Measurements from ENCODE around the gene AGPAT1. TPM values are rescaled to one million over a fixed set of nuclear protein-coding genes. Genes with fewer than 3 reads are reported as not detected.

AGPAT1 gene
- total and polyA plus RNA-seq, 2 of the 8 experiments (the other 6 are each of a cell fraction or from before 2014, with no cell fraction given) = 96.0 to 222 TPM

DNA sequence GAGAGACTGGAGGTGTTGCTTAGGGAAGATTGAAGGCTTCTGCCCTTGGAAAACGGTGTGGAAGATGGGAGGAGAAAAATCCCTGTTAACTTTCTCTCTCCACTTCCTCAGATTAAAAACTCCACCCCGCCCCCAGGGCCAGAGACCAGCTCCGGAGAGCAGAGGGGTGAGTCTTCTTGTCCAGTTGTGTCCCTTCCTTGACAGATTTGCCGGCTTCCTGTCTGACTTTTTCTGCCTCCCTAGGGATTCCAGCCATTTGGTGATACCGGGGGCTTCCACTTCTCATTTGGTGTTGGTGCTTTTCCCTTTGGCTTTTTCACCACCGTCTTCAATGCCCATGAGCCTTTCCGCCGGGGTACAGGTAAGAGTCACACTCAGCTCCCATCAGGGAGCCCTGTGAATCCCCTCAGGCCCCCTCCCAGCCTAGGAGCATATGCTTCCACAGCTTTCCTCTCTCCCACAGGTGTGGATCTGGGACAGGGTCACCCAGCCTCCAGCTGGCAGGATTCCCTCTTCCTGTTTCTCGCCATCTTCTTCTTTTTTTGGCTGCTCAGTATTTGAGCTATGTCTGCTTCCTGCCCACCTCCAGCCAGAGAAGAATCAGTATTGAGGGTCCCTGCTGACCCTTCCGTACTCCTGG lies 4.0 kb upstream of the AGPAT1 start:
- Histone ChIP-seq H3K9ac (replicated peaks in 1 of 4; ENCODE audit: extremely low read depth in 1 of 4, low read depth in 3 of 4, low read length in 3 of 4) (peak overlapping the region in 1 of 4 experiments; percentile 87; a peak in 1 of 7 replicates), H2AK5ac (ENCODE audit: low read depth, low read length) (no peak overlapping the region), H3K36me3 (ENCODE audit: control insufficient read depth in 2 of 4, insufficient read depth in 4 of 4, low read length in 3 of 4) (peaks cover 4 to 27% (median 19%) of the 10 kb centered on the region in 4 experiments; a peak in 7 of 8 replicates), H3K4me1 (replicated peaks in 1 of 4; ENCODE audit: control insufficient read depth in 3 of 4, insufficient read depth in 4 of 4, low read length in 3 of 4) (peaks cover under 1 to 13% (median 5%) of the 10 kb centered on the region in 4 experiments; a peak in 6 of 7 replicates), H2BK15ac (ENCODE audit: low read length) (no peak overlapping the region), H3K27ac (ENCODE audit: low read depth, low read length) (no peak overlapping the region), H3K14ac (ENCODE audit: insufficient read length) (no peak overlapping the region), H3K23me2 (ENCODE audit: low read depth, low read length) (peaks cover 26% of the 10 kb centered on the region), H3K79me1 (ENCODE audit: low read depth, low read length) (peaks cover 6% of the 10 kb centered on the region; the same call in 1 of the 2 replicates), H3K9me3 (ENCODE audit: insufficient read depth in 2 of 2, low read depth in 1 of 2, low read length in 1 of 2) (no peaks in the 10 kb centered on the region), H3K4ac (replicated peaks; ENCODE audit: insufficient read length, low read depth, low read length) (no peak overlapping the region), H4K8ac (ENCODE audit: extremely low read depth, insufficient read depth, low read length) (no peak overlapping the region), H2BK120ac (replicated peaks; ENCODE audit: low read depth, low read length) (no peak overlapping the region), H3K4me2 (ENCODE audit: insufficient read depth in 1 of 2, low read depth in 2 of 2, low read length in 2 of 2) (peak overlapping the region in 1 of 2 experiments; percentile 100; a peak in 1 of 4 replicates), H2BK5ac (ENCODE audit: low read depth, low read length) (no peak overlapping the region), H2BK12ac (ENCODE audit: low read depth, low read length) (no peak overlapping the region), H3K23ac (ENCODE audit: insufficient read length) (no peak overlapping the region), H3K79me2 (ENCODE audit: control insufficient read depth in 1 of 2, insufficient read depth in 2 of 2, low read length in 2 of 2) (peaks cover 2 to 21% of the 10 kb centered on the region in 2 experiments; a peak in 3 of 4 replicates), H3K4me3 (ENCODE audit: extremely low read depth in 1 of 4, insufficient read depth in 2 of 4, low read depth in 3 of 4, low read length in 4 of 4) (no peak overlapping the region), H3K56ac (replicated peaks; ENCODE audit: insufficient read length, low read depth, low read length) (no peak overlapping the region), H3K27me3 (replicated peaks in 1 of 4; ENCODE audit: control insufficient read depth in 3 of 4, extremely low read depth in 1 of 4, insufficient read depth in 3 of 4, low read length in 3 of 4) (no peaks in the 10 kb centered on the region; a peak in 1 of 7 replicates), H3K18ac (ENCODE audit: extremely low read depth, low read length) (no peak overlapping the region), H4K20me1 (replicated peaks in 1 of 2; ENCODE audit: control insufficient read depth in 1 of 2, insufficient read depth in 2 of 2, low read length in 2 of 2) (peaks cover 0 to 2% of the 10 kb centered on the region in 2 experiments), H4K5ac (ENCODE audit: insufficient read length, low read depth, low read length) (no peak overlapping the region), H4K91ac (replicated peaks; ENCODE audit: insufficient read length, low read length) (no peak overlapping the region), H2BK20ac (ENCODE audit: low read length) (no peak overlapping the region), H2AFZ (ENCODE audit: low read length) (no peak overlapping the region)
- DNase-seq (ENCODE audit: low read depth in 1 of 2, low spot score in 2 of 2) (no peak), FAIRE-seq (no peak)
- CTCF ChIA-PET (ENCODE audit: partially characterized antibody) = interaction anchor here (1.9 to 2.7 kb wide), 2 partner anchors 11 to 16 kb away, joined by 4 to 7 read pairs; partner anchors contain the start of gene PBX2
- POLR2A ChIA-PET (ENCODE audit: partially characterized antibody) = interaction anchor here (0.8 to 7.9 kb wide), 6 partner anchors 13 to 353 kb away, joined by 3 to 194 read pairs (median 4); partner anchors contain the start of genes EGFL8, GPSM3, HSPA1B and PBX2
- 87% methylated on average over 10 of the region's 10 CpGs; no CpG with 5 or more reads in 1 of the 2 experiments for WGBS, 2 experiments (ENCODE audit: extremely low coverage in 1 of 2, insufficient coverage in 1 of 2, insufficient read length in 1 of 2, insufficient replicate concordance in 2 of 2, low coverage in 1 of 2, low lambda C conversion rate in 2 of 2, missing lambda C conversion rate in 1 of 2)
- no peak for TF ChIP-seq TAF7 (optimal IDR thresholded peaks at IDR 0.05; ENCODE audit: borderline replicate concordance, low read depth, low read length)
- TF ChIP-seq CEBPB (IDR thresholded peaks at IDR 0.05; ENCODE audit: low read depth, low read length) = no peak
- TF ChIP-seq NANOG (IDR thresholded peaks at IDR 0.05; ENCODE audit: insufficient read depth, low read depth, low read length, poor library complexity, severe bottlenecking) = no peak
- TF ChIP-seq KDM4A (IDR thresholded peaks at IDR 0.05; ENCODE audit: low read depth, low read length, severe bottlenecking) = no peak
- no peak for TF ChIP-seq TAF1 (IDR thresholded peaks at IDR 0.05; ENCODE audit: low read depth, low read length)
- TF ChIP-seq JUND (IDR thresholded peaks at IDR 0.05; ENCODE audit: low read length) = no peak
- TF ChIP-seq JUN (IDR thresholded peaks at IDR 0.05; ENCODE audit: low read depth, low read length) = no peak
